Adrenal gland (tissue), 12 donors: ENCODE results near the gene ADAMTSL1. TPM values are rescaled to one million over a fixed set of nuclear protein-coding genes. Genes with fewer than 3 reads are reported as not detected.
A peak's percentile ranks its signal among the peaks of the same experiment; 100 is the strongest.

Source experiments
- DNase-seq, 7 donors: peaks; one replicate each; pipeline ENCODE4 v3.0.0-alpha.2; 2019 to 2020
- H3K27ac ChIP-seq, 5 donors: fragments of 200-600 bp; sonication (generic) in 4 of 5; 1 replicate in 3 of 5; 2 replicates in 2 of 5; pipeline versions ENCODE4 v1.5.1 to v1.8.0; 2016 to 2020; ENCODE audit warnings: mild to moderate bottlenecking in 1 of 5
- H3K27me3 ChIP-seq: fragments of 200-600 bp; 2 replicates; pipeline ENCODE4 v1.8.0; 2021
- H3K36me3 ChIP-seq, 2 donors: fragments of 200-600 bp; replicated peaks in 1 of 2; 1 replicate in 1 of 2; 2 replicates in 1 of 2; pipeline versions ENCODE4 v1.5.1 to v1.8.0; 2018 to 2022
- H3K4me1 ChIP-seq, 2 donors: fragments of 200-600 bp; replicated peaks in 1 of 2; 1 replicate in 1 of 2; 2 replicates in 1 of 2; pipeline versions ENCODE4 v1.5.1 to v1.8.0; 2018 to 2021
- H3K4me3 ChIP-seq, 4 donors: fragments of 200-600 bp; sonication (generic) in 3 of 4; one replicate each; pipeline ENCODE4 v1.5.1; 2016 to 2018
- H3K9me3 ChIP-seq, 3 donors: fragments of 200-600 bp; sonication (generic) in 1 of 3; replicated peaks in 1 of 3; 1 replicate in 2 of 3; 2 replicates in 1 of 3; pipeline versions ENCODE4 v1.5.1 to v1.8.0; 2016 to 2021
- POLR2A ChIP-seq, 2 donors: fragments of 450-650 bp; IDR thresholded peaks; one replicate each; pipeline ENCODE4 v1.6.1; 2017; ENCODE audit warnings: antibody characterized with exemption in 2 of 2, mild to moderate bottlenecking in 2 of 2, moderate library complexity in 1 of 2
- WGBS, 4 donors: extraction: QIAGEN DNeasy Blood & Tissue Kit in 2 of 4; methylation state at CpG; one replicate each; pipeline versions ENCODE4 v1.1.5 to v1.1.7; 2013 to 2017; 5-methylcytosine and 5-hydroxymethylcytosine counted together
- intact Hi-C, 2 donors: fragments of 100-400 bp; cut with DNase I; formaldehyde crosslinking; loops; one replicate each; pipeline versions ENCODE4 v1.14.1 to v1.15.0; 2022 to 2023
- polyA plus RNA-seq, 3 donors: library from polyadenylated mRNA; stranded (reverse); fragments of 200-250 nt in 2 of 3; fragments of 350-450 nt in 1 of 3; fragmentation: Illumina TruSeq in 1 of 3; extraction: RNeasy Lipid Tissue Mini Kit (QIAGEN cat#74804) in 1 of 3; gene quantifications; one replicate each; pipeline ENCODE4 v1.2.3, GENCODE V29; 2013 to 2014
- total RNA-seq, 9 donors: library from RNA; depleted of rRNA in 4 of 9; stranded (reverse); fragments of >200 nt in 4 of 9; fragments of 120-200 nt in 1 of 9; fragmentation: NEBNext Ultra II Directional in 1 of 9; extraction: Animal tissue kit (Norgen Biotek cat#: 25700) in 1 of 9; gene quantifications; one replicate each; pipeline versions ENCODE4 v1.1.0 to v1.2.4, GENCODE V29; 2013 to 2023
- TF ChIP-seq, protein P1 (sequence below), 6 experiments: fragments of 450-650 bp in 4 of 6; fragments of 200-600 bp in 2 of 6; sonication (generic) in 1 of 6; IDR thresholded peaks; 1 replicate in 5 of 6; 2 replicates in 1 of 6; pipeline versions ENCODE4 v1.5.1 to v1.8.0; 2016 to 2021; ENCODE audit warnings: antibody characterized with exemption in 6 of 6, mild to moderate bottlenecking in 2 of 6, moderate library complexity in 1 of 6
- donor health status: healthy with polysubstance abuse.
- donor health status: Bipolar disorder and iron deficiency.
- donor health status: DM: yes; HTN: yes; CAD: no.
- donor health status: DM: no; HTN: no; CAD: no.
- donor health status: DM: no; HTN: no; CAD: no.
- donor health status: DM: yes; HTN: yes; CAD: no.

ADAMTSL1 gene
- total and polyA plus RNA-seq, 12 donors: 4.9 to 38.1 (median 20.6) TPM

DNA sequence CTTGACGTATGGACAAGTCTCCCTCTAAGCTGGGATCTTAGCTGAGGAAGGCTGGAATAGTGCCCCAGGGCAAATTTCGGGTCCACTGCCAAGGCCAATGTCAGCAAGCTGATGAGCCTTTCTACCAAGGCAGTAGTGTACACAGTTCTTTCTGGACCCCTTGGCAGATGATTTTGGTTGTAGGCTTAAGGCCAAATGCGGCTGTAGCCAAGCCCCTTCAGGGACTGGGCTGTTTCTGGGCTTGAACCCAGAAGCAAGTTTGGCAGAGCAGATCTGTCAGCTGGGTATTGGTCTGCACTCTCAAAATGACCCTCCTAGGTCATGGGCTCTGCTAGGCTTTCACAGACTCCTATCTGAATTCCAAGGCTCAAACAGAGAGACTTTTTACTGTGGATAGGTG is 121.6 kb downstream of the ADAMTSL1 start:
- Histone ChIP-seq H3K9me3 (peaks cover 0 to 13% (median 8%) of the 10 kb centered on the region in 3 donors), H3K27ac (no peak overlapping the region), H3K4me1 (peaks cover 0 to 18% of the 10 kb centered on the region in 2 donors), H3K4me3 (no peak overlapping the region), H3K36me3 (no peaks in the 10 kb centered on the region), H3K27me3 (no peaks in the 10 kb centered on the region)
- 68 to 95% (median 88%) methylated on average over 3 of the region's 3 CpGs for WGBS, 4 donors
- TF ChIP-seq, protein P1, sequence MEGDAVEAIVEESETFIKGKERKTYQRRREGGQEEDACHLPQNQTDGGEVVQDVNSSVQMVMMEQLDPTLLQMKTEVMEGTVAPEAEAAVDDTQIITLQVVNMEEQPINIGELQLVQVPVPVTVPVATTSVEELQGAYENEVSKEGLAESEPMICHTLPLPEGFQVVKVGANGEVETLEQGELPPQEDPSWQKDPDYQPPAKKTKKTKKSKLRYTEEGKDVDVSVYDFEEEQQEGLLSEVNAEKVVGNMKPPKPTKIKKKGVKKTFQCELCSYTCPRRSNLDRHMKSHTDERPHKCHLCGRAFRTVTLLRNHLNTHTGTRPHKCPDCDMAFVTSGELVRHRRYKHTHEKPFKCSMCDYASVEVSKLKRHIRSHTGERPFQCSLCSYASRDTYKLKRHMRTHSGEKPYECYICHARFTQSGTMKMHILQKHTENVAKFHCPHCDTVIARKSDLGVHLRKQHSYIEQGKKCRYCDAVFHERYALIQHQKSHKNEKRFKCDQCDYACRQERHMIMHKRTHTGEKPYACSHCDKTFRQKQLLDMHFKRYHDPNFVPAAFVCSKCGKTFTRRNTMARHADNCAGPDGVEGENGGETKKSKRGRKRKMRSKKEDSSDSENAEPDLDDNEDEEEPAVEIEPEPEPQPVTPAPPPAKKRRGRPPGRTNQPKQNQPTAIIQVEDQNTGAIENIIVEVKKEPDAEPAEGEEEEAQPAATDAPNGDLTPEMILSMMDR (IDR thresholded peaks at IDR 0.05): no peak
- no peak for TF ChIP-seq POLR2A (IDR thresholded peaks at IDR 0.05)
- DNase-seq: no peak
- intact Hi-C loops: loop anchor here in 1 of 2 donors (10.0 kb wide), 1 partner anchor 111 kb away; no protein-coding TSS in a partner anchor

- WGBS, 4 donors: 18 to 27% (median 20%) methylated on average over 1 of the region's 1 CpG
- intact Hi-C loops: loop anchor here in 1 of 2 donors (10.0 kb wide), 1 partner anchor 112 kb away; no protein-coding TSS in a partner anchor
- no peak overlapping the region for H3K27ac ChIP-seq
These were observed 123.0 kb downstream of the ADAMTSL1 start for GRCh38 chr9:18596920-18597319.

DNA sequence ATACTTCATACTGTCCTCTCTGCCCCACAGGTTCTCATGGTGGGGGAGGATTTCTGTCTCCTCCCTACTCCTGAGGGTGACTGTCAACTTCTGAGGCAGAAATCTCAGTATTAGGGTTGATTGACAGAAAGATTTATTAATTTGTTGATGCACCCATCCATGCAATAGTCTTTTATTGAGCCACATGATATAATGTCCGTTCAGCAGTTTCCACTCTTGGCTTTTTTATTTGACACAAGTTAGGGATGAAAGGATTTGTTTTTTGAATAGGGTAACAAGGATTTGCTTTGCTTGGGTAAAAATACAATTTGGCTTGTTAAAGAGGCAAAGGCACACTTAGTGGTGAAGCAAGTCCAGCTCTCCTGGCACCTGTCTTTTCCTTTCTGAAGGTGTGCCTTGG is 125.0 kb downstream of the ADAMTSL1 start:
- no peak for DNase-seq
- no peak overlapping the region for H3K27ac ChIP-seq

More at GRCh38 chr9:18596920-18597319, 123.0 kb downstream of the ADAMTSL1 start:
- TF ChIP-seq POLR2A (IDR thresholded peaks at IDR 0.05): no peak
- TF ChIP-seq, protein P1 (IDR thresholded peaks at IDR 0.05): no peak
- Histone ChIP-seq H3K27me3 (no peaks in the 10 kb centered on the region), H3K4me1 (peaks cover 5 to 25% of the 10 kb centered on the region in 2 donors), H3K9me3 (peaks cover 0 to 5% (median 0%) of the 10 kb centered on the region in 3 donors), H3K4me3 (no peak overlapping the region), H3K36me3 (no peaks in the 10 kb centered on the region)
- peak in 2 of 7 donors; percentile 18 to 25 for DNase-seq

GRCh38 chr9:18601026-18601425 is 127.1 kb downstream of the ADAMTSL1 start:
- intact Hi-C loops: no loop called here
- no peak for DNase-seq
- peaks cover 5 to 37% of the 10 kb centered on the region in 2 donors for H3K4me1 ChIP-seq

More for the DNA sequence above, 125.0 kb downstream of the ADAMTSL1 start:
- Histone ChIP-seq H3K4me3 (no peak overlapping the region), H3K36me3 (no peaks in the 10 kb centered on the region), H3K27me3 (no peaks in the 10 kb centered on the region), H3K9me3 (peaks cover 0 to 5% (median 0%) of the 10 kb centered on the region in 3 donors), H3K4me1 (peaks cover 5 to 25% of the 10 kb centered on the region in 2 donors)
- intact Hi-C loops: loop anchor here in 1 of 2 donors (10.0 kb wide), 1 partner anchor 114 kb away; no protein-coding TSS in a partner anchor
- TF ChIP-seq, protein P1 (IDR thresholded peaks at IDR 0.05): no peak
- TF ChIP-seq POLR2A (IDR thresholded peaks at IDR 0.05): no peak
- WGBS, 4 donors: 80 to 85% (median 83%) methylated on average over 1 of the region's 1 CpG

More at GRCh38 chr9:18601026-18601425, 127.1 kb downstream of the ADAMTSL1 start:
- Histone ChIP-seq H3K36me3 (no peaks in the 10 kb centered on the region), H3K9me3 (no peaks in the 10 kb centered on the region), H3K4me3 (no peak overlapping the region), H3K27ac (peak overlapping the region in 1 of 5 donors; percentile 38), H3K27me3 (no peaks in the 10 kb centered on the region)
- TF ChIP-seq POLR2A (IDR thresholded peaks at IDR 0.05): no peak
- TF ChIP-seq, protein P1 (IDR thresholded peaks at IDR 0.05): no peak
